Measurements from ENCODE around the gene PPP1R12B. TPM values are rescaled to one million over a fixed set of nuclear protein-coding genes. Genes with fewer than 3 reads are reported as not detected.
"Not testable (repeated sequence)": the region's sequence is repeated elsewhere in the genome, so short reads cannot be mapped to it uniquely, and the experiment has no call there.

The PPP1R12B gene
- total RNA-seq, 2 experiments from 2014 or later, result 12.4 to 14.3 TPM

- CTCF ChIA-PET, POLR2A ChIA-PET: not testable (repeated sequence)
Observed at GRCh38 chr1:202544766-202545449, 196.4 kb downstream of the PPP1R12B start.

- CTCF ChIA-PET, POLR2A ChIA-PET: not testable (repeated sequence)
Observed at GRCh38 chr1:202545647-202546303, 197.3 kb downstream of the PPP1R12B start.

GRCh38 chr1:202546377-202546776 is 197.9 kb downstream of the PPP1R12B start:
- CTCF ChIA-PET, POLR2A ChIA-PET: not testable (repeated sequence)

GRCh38 chr1:202546796-202547195 is 198.3 kb downstream of the PPP1R12B start:
- POLR2A ChIA-PET, CTCF ChIA-PET: not testable (repeated sequence)

GRCh38 chr1:202547215-202547614 is 198.7 kb downstream of the PPP1R12B start:
- CTCF ChIA-PET, result no interaction called here
- POLR2A ChIA-PET, result no interaction called here

GRCh38 chr1:202550088-202550487 is 201.6 kb downstream of the PPP1R12B start:
- CTCF ChIA-PET, POLR2A ChIA-PET: not testable (repeated sequence)

GRCh38 chr1:202551683-202552082 is 203.2 kb downstream of the PPP1R12B start:
- CTCF ChIA-PET, result no interaction called here
- POLR2A ChIA-PET, result no interaction called here

GRCh38 chr1:202552615-202553014 is 204.1 kb downstream of the PPP1R12B start:
- CTCF ChIA-PET, POLR2A ChIA-PET: not testable (repeated sequence)

- CTCF ChIA-PET, POLR2A ChIA-PET: not testable (repeated sequence)
Observed at GRCh38 chr1:202553078-202553477, 204.6 kb downstream of the PPP1R12B start.

- CTCF ChIA-PET, result no interaction called here
- POLR2A ChIA-PET, result no interaction called here
Observed at GRCh38 chr1:202553560-202554038, 205.1 kb downstream of the PPP1R12B start.

- POLR2A ChIA-PET, CTCF ChIA-PET: not testable (repeated sequence)
Observed at GRCh38 chr1:202554619-202555018, 206.1 kb downstream of the PPP1R12B start.

GRCh38 chr1:202556037-202556436 is 207.5 kb downstream of the PPP1R12B start:
- POLR2A ChIA-PET, result not testable (repeated sequence)
- CTCF ChIA-PET, result interaction anchor here (0.7 kb wide), 2 partner anchors 42 to 296 kb away, joined by 3 to 4 read pairs; no protein-coding TSS in a partner anchor

GRCh38 chr1:202557662-202558061 is 209.2 kb downstream of the PPP1R12B start:
- POLR2A ChIA-PET, CTCF ChIA-PET: not testable (repeated sequence)

GRCh38 chr1:202561240-202561639 is 212.7 kb downstream of the PPP1R12B start:
- POLR2A ChIA-PET, result no interaction called here

GRCh38 chr1:202561726-202562443 is 213.4 kb downstream of the PPP1R12B start:
- POLR2A ChIA-PET, result no interaction called here
- CTCF ChIA-PET, result no interaction called here

More at GRCh38 chr1:202561240-202561639, 212.7 kb downstream of the PPP1R12B start:
- CTCF ChIA-PET, result no interaction called here

GRCh38 chr1:202562444-202563060 is 214.1 kb downstream of the PPP1R12B start:
- POLR2A ChIA-PET, result no interaction called here
- CTCF ChIA-PET, result no interaction called here

- ChIA-PET CTCF (no interaction called here), POLR2A (no interaction called here)
Observed at GRCh38 chr1:202563818-202564217, 215.3 kb downstream of the PPP1R12B start.

GRCh38 chr1:202564958-202565495 is 216.5 kb downstream of the PPP1R12B start:
- CTCF ChIA-PET, result interaction anchor here (0.7 kb wide), 1 partner anchor 9 kb away, joined by 3 read pairs; no protein-coding TSS in a partner anchor
- POLR2A ChIA-PET, result interaction anchor here (0.5 kb wide), 1 partner anchor 16 kb away, joined by 7 read pairs; no protein-coding TSS in a partner anchor

- CTCF ChIA-PET, result no interaction called here
- POLR2A ChIA-PET, result no interaction called here
Observed at GRCh38 chr1:202565890-202566602, 217.5 kb downstream of the PPP1R12B start.

GRCh38 chr1:202567738-202568137 is 219.2 kb downstream of the PPP1R12B start:
- CTCF ChIA-PET, result no interaction called here
- POLR2A ChIA-PET, result no interaction called here
